HepG2 (cell line): Measurements from ENCODE around the gene PROSER1. TPM values are rescaled to one million over a fixed set of nuclear protein-coding genes. Genes with fewer than 3 reads are reported as not detected.
A peak's percentile ranks its signal among the peaks of the same experiment; 100 is the strongest.

Experiments used
- ATAC-seq: fragments of 200-7000 bp; cut with Tn5 transposase; 3 replicates; pipeline ENCODE4 v1.9.1; 2020; ENCODE audit warnings: mild to moderate bottlenecking, moderate library complexity
- BruUV-seq: library from RNA; stranded (reverse); fragments of 400-500 nt; replicated peaks from 2 replicates; lab custom pipeline; 2021; lab: Mats Ljungman, UMichigan
- CTCF ChIA-PET: fragments of 300-600 bp; formaldehyde crosslinking; extraction: SDS; loops from one replicate; lab custom pipeline; 2021; ENCODE audit warnings: low total read pairs, inconsistent platforms, low intra/inter-chr PET ratio; lab: Yijun Ruan, JAX
- POLR2A ChIA-PET: fragments of 350-600 bp; sonication (Branson Sonifier 250); formaldehyde crosslinking; loops from one replicate; lab custom pipeline; 2020; ENCODE audit warnings: antibody characterized with exemption, inconsistent platforms; lab: Yijun Ruan, JAX
- DNase-seq: peaks from one replicate; pipeline ENCODE4 v3.0.0-alpha.2; 2015; ENCODE audit warnings: low spot score
- FAIRE-seq: peaks from 3 replicates; lab custom pipeline; 2011; peaks lifted over from hg19 to GRCh38; lab: Jason Lieb, UNC
- H2AFZ ChIP-seq: one replicate; pipeline ENCODE4 v1.6.1; 2011; ENCODE audit warnings: low read length, inconsistent platforms
- H3K27ac ChIP-seq: fragments of 300-600 bp; 3 replicates; pipeline ENCODE4 v1.8.0; 2011; ENCODE audit warnings: mixed run types, mild to moderate bottlenecking, mixed read lengths, low read length, inconsistent platforms; ENCODE audit not compliant: insufficient read depth; ENCODE audit errors: extremely low read length
- H3K27me3 ChIP-seq, 2 experiments: fragments of 200-600 bp in 1 of 2; 2 replicates in 1 of 2; 3 replicates in 1 of 2; pipeline versions ENCODE4 v1.6.0 to v1.8.0; 2011; ENCODE audit warnings: low read length in 2 of 2, mild to moderate bottlenecking in 2 of 2, moderate library complexity in 2 of 2, inconsistent platforms in 1 of 2; ENCODE audit not compliant: insufficient read depth in 2 of 2, control insufficient read depth in 1 of 2
- H3K36me3 ChIP-seq, 2 experiments: fragments of 200-600 bp in 1 of 2; replicated peaks in 1 of 2; 2 replicates in 1 of 2; 3 replicates in 1 of 2; pipeline versions ENCODE4 v1.5.1 to v1.8.0; 2011; ENCODE audit warnings: low read length in 2 of 2, inconsistent platforms in 1 of 2; ENCODE audit not compliant: insufficient read depth in 2 of 2, control insufficient read depth in 1 of 2
- H3K4me1 ChIP-seq: 2 replicates; pipeline ENCODE4 v1.5.1; 2012; ENCODE audit warnings: low read length, inconsistent platforms; ENCODE audit not compliant: insufficient read depth
- H3K4me2 ChIP-seq: 2 replicates; pipeline ENCODE4 v1.6.0; 2011; ENCODE audit warnings: low read depth, low read length, inconsistent platforms
- H3K4me3 ChIP-seq, 3 experiments: fragments of 200-600 bp in 1 of 3; sonication (generic), shearing (Covaris generic) in 1 of 3; replicated peaks in 1 of 3; 2 replicates each; pipeline ENCODE4 v1.5.1; 2011 to 2016; ENCODE audit warnings: low read length in 3 of 3, inconsistent platforms in 2 of 3, low read depth in 2 of 3, mild to moderate bottlenecking in 2 of 3, control low read depth in 1 of 3, mixed read lengths in 1 of 3; ENCODE audit not compliant: insufficient read depth in 1 of 3
- H3K79me2 ChIP-seq: one replicate; pipeline ENCODE4 v1.6.1; 2011; ENCODE audit warnings: low read length, inconsistent platforms; ENCODE audit not compliant: insufficient read depth
- H3K9ac ChIP-seq: 2 replicates; pipeline ENCODE4 v1.6.0; 2011; ENCODE audit warnings: mild to moderate bottlenecking, low read depth, low read length, inconsistent platforms; ENCODE audit not compliant: insufficient read depth
- H3K9me3 ChIP-seq: 2 replicates; pipeline ENCODE4 v1.5.1; 2012; ENCODE audit warnings: mild to moderate bottlenecking, low read length
- H4K20me1 ChIP-seq: 2 replicates; pipeline ENCODE4 v1.6.0; 2011; ENCODE audit warnings: inconsistent platforms, mild to moderate bottlenecking, low read length, moderate library complexity; ENCODE audit not compliant: insufficient read depth
- ARID5B ChIP-seq: IDR thresholded peaks from 2 replicates; pipeline ENCODE4 v1.4.0; 2020; ENCODE audit warnings: mild to moderate bottlenecking, missing genetic modification reagents
- ATF4 ChIP-seq, 2 experiments: fragments of 450-650 bp in 1 of 2; sonication (generic) in 1 of 2; formaldehyde crosslinking; IDR thresholded peaks; 2 replicates each; pipeline versions ENCODE4 v1.5.0 to v1.8.0; 2020 to 2022; ENCODE audit warnings: mild to moderate bottlenecking in 1 of 2, missing genetic modification reagents in 1 of 2
- HINFP ChIP-seq: sonication (generic); formaldehyde crosslinking; IDR thresholded peaks from 2 replicates; pipeline ENCODE4 v1.4.0; 2020; ENCODE audit warnings: low read depth, mild to moderate bottlenecking, missing genetic modification reagents
- RAD21 ChIP-seq: fragments of 450-650 bp; formaldehyde crosslinking; IDR thresholded peaks from 2 replicates; pipeline ENCODE4 v1.5.0; 2020; ENCODE audit warnings: mild to moderate bottlenecking
- SAP130 ChIP-seq: IDR thresholded peaks from 2 replicates; pipeline ENCODE4 v1.6.1; 2016; ENCODE audit warnings: low read depth
- SCMH1 ChIP-seq: sonication (generic); formaldehyde crosslinking; IDR thresholded peaks from 2 replicates; pipeline ENCODE4 v1.9.0; 2021; ENCODE audit warnings: missing genetic modification reagents, mild to moderate bottlenecking, borderline replicate concordance
- ZNF264 ChIP-seq: sonication (generic); formaldehyde crosslinking; IDR thresholded peaks from 2 replicates; pipeline ENCODE4 v1.4.0; 2020; ENCODE audit warnings: missing genetic modification reagents
- ZNF580 ChIP-seq: IDR thresholded peaks from 2 replicates; pipeline ENCODE4 v1.6.1; 2016; ENCODE audit warnings: low read depth, borderline replicate concordance
- ZNF784 ChIP-seq: sonication (generic); formaldehyde crosslinking; IDR thresholded peaks from 2 replicates; pipeline ENCODE4 v1.5.1; 2020; ENCODE audit warnings: missing genetic modification reagents, mild to moderate bottlenecking, borderline replicate concordance
- ZSCAN20 ChIP-seq: sonication (generic); formaldehyde crosslinking; IDR thresholded peaks from 2 replicates; pipeline ENCODE4 v1.4.0; 2020; ENCODE audit warnings: missing genetic modification reagents, mild to moderate bottlenecking, borderline replicate concordance
- WGBS: methylation state at CpG from one replicate; pipeline ENCODE4 v1.1.6; 2017; ENCODE audit warnings: low lambda C conversion rate; 5-methylcytosine and 5-hydroxymethylcytosine counted together
- in situ Hi-C: cut with HindIII; loops from 2 replicates; pipeline ENCODE4 v1.10.0; 2017; ENCODE audit warnings: low pct_unique_long_range_greater_than_20kb; ENCODE audit not compliant: extremely low pct_ligation_motif_present
- intact Hi-C: fragments of 100-400 bp; cut with micrococcal nuclease; formaldehyde crosslinking; loops from one replicate; pipeline ENCODE4 v1.10.0; 2022; ENCODE audit not compliant: unreplicated experiment
- polyA plus RNA-seq, 8 experiments: library from polyadenylated mRNA; depleted of rRNA in 3 of 8; stranded (reverse) in 7 of 8; unstranded in 1 of 8; fragments of >200 nt; fragmentation: Illumina TruSeq in 4 of 8; extraction: Trizol in 4 of 8; gene quantifications; 2 replicates each; pipeline versions ENCODE4 v1.2.1 to v1.2.3, GENCODE V29; 2011 to 2016; ENCODE audit warnings: low read depth in 4 of 8, missing spikeins in 1 of 8, mixed read lengths in 1 of 8; ENCODE audit not compliant: insufficient read depth in 1 of 8
- total RNA-seq, 5 experiments: library from RNA; depleted of rRNA; stranded (reverse); fragments of >200 nt; fragmentation: Illumina TruSeq; extraction: Trizol; gene quantifications; 2 replicates each; pipeline ENCODE4 v1.2.3, GENCODE V29; 2016; ENCODE audit warnings: low read depth in 1 of 5

The PROSER1 gene
- total and polyA plus RNA-seq, 2 of the 13 experiments (the other 11 are each of a cell fraction or from before 2014, with no cell fraction given): 11.4 to 17.2 TPM

GRCh38 chr13:39037410-39037879, 444 bp downstream of the PROSER1 start (continued):
- 0 out of 2 replicates have a peak, but pooled peaks have one; percentile 14 for TF ChIP-seq ZSCAN20 (CRISPR knock-in tag)

GRCh38 chr13:39036212-39036611, 1.7 kb downstream of the PROSER1 start:
- peak overlapping the region; percentile 84 for H3K4me2 ChIP-seq
- H3K27me3 ChIP-seq: no peaks in the 10 kb centered on the region; a peak in 1 of 5 replicates
- no peak overlapping the region for H2AFZ ChIP-seq
- BruUV-seq: no TSS peak
- in situ Hi-C loops (no loop called here), intact Hi-C loops (loop anchor here (10.0 kb wide), 1 partner anchor 619 kb away; the partner anchor contains the start of gene COG6)
- TF ChIP-seq ATF4 (CRISPR knock-in tag; IDR thresholded peaks at IDR 0.05): peak in 1 of 2 experiments; percentile 53; a peak in 1 of 4 replicates
- TF ChIP-seq SAP130 (CRISPR knock-in tag): peak; percentile 50
- TF ChIP-seq ZNF580: no peak
- no peak for TF ChIP-seq RAD21
- no peak for TF ChIP-seq HINFP (CRISPR knock-in tag)
- no peak for TF ChIP-seq ZNF264 (CRISPR knock-in tag)
- TF ChIP-seq SCMH1 (CRISPR knock-in tag): no peak
- 0 out of 2 replicates have a peak, but pooled peaks have one; percentile 18 for TF ChIP-seq ARID5B (CRISPR knock-in tag)
- no peak for TF ChIP-seq ZNF784
- no peak for FAIRE-seq
- WGBS: under 1% methylated on average over 9 of the region's 9 CpGs
- H3K9me3 ChIP-seq: no peaks in the 10 kb centered on the region
- 0 out of 5 replicates have a peak, but pooled peaks cover 0 to 5% of the 10 kb centered on the region in 2 experiments for H3K36me3 ChIP-seq
- ATAC-seq: no peak
- H3K4me1 ChIP-seq: peaks cover 39% of the 10 kb centered on the region
- H3K9ac ChIP-seq: peak overlapping the region; percentile 81
- H3K27ac ChIP-seq: peak overlapping the region; percentile 88
- peak overlapping the region; percentile 84 to 95 (median 86) for H3K4me3 ChIP-seq
- H4K20me1 ChIP-seq: peaks cover 8% of the 10 kb centered on the region; the same call in 1 of the 2 replicates
- peak; percentile 25 for DNase-seq
- POLR2A ChIA-PET: interaction anchor here (0.8 to 1.9 kb wide), 2 partner anchors 13 to 19 kb away, joined by 3 to 5 read pairs; no protein-coding TSS in a partner anchor
- H3K79me2 ChIP-seq: peaks cover 75% of the 10 kb centered on the region
- CTCF ChIA-PET: no interaction called here
